GM18909 (cell line): ENCODE results near the gene FMN2.
"Not testable (repeated sequence)": the region's sequence is repeated elsewhere in the genome, so short reads cannot be mapped to it uniquely, and the experiment has no call there.

Source experiments
- ATAC-seq: cut with Tn5 transposase; IDR thresholded peaks from one replicate; pipeline ENCODE4 v1.9.1; 2021; ENCODE audit warnings: mild to moderate bottlenecking; ENCODE audit not compliant: unreplicated experiment, poor library complexity

Gene FMN2

GRCh38 chr1:240128366-240128765, 36.7 kb downstream of the FMN2 start:
- no peak for ATAC-seq

GRCh38 chr1:240134113-240134512, 42.4 kb downstream of the FMN2 start:
- ATAC-seq = no peak

GRCh38 chr1:240134596-240134995, 42.9 kb downstream of the FMN2 start:
- no peak for ATAC-seq

- no peak for ATAC-seq
These were observed 44.7 kb downstream of the FMN2 start for GRCh38 chr1:240136402-240136801.

GRCh38 chr1:240138867-240139266, 47.2 kb downstream of the FMN2 start:
- ATAC-seq = no peak

GRCh38 chr1:240139511-240139910, 47.8 kb downstream of the FMN2 start:
- no peak for ATAC-seq

DNA sequence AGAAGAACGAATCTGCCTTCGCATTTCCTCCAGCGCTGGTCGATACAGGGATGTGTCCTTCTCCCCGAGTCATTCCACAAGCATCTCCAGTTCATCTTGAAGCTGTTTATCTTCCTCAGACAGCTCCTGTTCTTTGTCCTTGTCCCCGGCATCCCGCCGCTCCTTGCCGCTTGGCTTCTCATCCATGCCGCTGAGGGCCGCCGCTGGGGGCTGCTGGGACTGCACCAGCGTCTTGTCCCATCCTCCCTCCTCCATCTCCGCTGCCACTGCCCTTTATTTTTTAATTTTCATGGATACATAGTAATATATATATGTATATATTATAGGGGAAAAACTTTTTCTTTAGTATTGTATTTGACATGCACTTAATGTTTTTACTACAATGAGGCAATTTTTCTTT, 53.4 kb downstream of the FMN2 start:
- ATAC-seq = no peak

- ATAC-seq = no peak
These were observed 56.6 kb downstream of the FMN2 start for GRCh38 chr1:240148333-240148732.

DNA sequence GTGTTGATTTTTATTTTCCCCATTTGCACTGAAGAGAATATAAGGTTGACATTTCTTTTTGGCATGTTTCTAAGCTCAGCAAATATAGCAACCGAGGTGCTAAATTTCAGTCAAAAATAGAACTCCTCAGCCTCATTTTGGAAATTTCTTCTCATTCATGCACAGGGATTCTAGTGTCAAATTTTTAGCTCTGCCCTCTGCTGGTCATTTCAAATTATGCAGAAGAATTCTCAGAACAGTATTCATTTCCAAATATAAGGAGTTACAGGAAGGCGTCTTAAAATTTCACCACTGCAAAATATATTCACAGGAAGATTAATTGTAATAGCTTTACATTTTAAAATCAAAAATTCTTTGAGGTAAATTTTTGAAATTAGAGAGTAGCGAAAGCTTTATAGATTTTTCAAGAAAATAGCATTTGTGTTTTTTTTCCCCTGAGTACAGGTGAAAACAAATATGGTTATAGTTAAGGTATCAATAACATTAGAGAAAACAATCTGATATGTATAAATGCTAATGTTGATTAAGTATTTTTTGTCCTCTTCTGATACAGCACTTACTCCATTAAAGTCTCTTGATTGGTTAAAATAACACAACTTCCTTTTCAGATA, 57.9 kb downstream of the FMN2 start:
- no peak for ATAC-seq

GRCh38 chr1:240151136-240151735, 59.6 kb downstream of the FMN2 start:
- ATAC-seq = no peak

GRCh38 chr1:240152611-240153297, 61.1 kb downstream of the FMN2 start:
- ATAC-seq = no peak

- ATAC-seq = no peak
These were observed 63.9 kb downstream of the FMN2 start for GRCh38 chr1:240155605-240156004.

DNA sequence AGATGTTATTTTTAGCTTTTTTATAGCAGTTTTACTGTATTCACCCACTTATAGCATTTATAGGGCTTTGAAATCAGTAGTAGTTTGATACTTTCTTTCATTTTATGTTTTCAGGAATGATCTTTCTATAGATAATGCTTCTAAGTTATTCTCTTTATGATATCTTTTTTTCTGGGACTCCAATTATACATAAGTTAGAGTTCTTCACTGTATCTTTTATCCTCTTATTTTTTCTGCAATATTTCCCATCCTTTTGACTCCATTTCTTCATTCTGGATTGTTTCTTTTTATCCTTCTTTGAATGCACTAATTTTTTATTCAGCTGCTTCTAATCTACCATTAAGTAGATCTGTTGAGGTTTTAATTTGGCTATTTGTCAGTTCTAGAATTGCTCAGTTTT, 73.1 kb downstream of the FMN2 start:
- ATAC-seq = no peak

GRCh38 chr1:240169188-240169587, 77.5 kb downstream of the FMN2 start:
- no peak for ATAC-seq

DNA sequence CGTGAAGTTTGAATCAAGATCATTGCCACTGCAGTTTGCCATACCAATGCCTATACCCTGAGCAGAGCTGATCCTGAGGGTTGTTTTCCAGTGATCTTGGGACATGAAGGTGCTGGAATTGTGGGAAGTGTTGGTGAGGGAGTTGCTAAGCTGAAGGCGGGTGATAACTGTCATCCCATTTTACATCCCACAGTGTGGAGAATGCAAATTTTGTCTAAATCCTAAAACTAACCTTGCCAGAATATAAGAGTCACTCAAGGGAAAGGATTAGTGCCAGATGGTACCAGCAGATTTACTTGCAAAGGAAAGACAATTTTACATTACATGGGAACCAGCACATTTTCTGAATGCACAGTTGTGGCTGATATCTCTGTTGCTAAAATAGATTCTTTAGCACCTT, 78.6 kb downstream of the FMN2 start:
- ATAC-seq = no peak

DNA sequence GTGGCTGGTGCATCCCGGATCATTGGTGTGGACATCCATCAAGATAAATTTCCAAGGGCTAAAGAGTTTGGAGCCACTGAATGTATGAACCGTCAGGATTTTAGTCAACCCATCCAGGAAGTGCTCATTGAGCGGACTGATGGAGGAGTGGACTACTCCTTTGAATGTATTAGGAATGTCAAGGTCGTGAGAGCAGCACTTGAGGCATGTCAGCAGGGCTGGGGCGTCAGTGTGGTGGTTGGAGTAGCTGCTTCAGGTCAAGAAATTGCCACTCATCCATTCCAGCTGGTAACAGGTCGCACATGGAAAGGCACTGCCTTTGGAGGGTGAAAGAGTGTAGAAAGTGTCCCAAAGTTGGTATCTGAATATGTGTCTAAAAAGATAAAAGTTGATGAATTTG, 79.1 kb downstream of the FMN2 start:
- no peak for ATAC-seq

DNA sequence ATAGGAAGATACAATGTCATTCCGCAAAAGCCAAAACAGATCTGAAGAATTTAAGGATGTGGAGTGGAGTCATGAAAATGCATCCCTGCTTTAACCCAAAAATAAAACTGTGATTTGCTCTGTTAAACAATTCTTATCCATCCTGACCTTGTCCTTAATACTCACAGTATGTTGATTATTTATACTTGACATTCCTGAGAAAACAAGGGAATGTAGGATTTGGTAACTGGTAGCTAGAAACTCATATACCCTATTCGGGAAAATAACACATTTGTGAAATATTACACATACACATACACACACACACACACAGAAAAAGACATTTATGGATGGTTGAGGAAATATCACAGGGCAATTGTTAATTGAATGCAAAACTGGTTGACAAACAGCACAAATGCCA, 80.2 kb downstream of the FMN2 start:
- ATAC-seq = no peak

DNA sequence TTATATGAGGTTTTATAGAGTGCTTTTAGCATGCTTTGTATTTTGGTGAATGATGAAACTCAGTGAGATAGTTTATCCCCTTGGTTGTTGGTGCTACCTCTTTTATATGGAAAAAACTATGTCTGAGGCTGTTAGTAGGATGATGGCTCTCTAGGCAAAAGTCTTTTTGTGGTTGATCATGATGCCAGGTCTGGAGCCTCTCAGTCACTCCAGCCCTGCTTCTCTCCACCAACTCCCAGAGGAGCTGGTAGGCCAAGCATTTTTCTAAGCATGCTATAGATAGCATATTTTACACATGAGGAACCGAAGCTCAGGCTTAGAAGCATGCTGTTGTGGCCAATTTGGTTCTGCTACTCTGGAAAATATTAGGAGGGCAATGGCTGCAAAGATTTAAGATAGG, 82.2 kb downstream of the FMN2 start:
- ATAC-seq = no peak

DNA sequence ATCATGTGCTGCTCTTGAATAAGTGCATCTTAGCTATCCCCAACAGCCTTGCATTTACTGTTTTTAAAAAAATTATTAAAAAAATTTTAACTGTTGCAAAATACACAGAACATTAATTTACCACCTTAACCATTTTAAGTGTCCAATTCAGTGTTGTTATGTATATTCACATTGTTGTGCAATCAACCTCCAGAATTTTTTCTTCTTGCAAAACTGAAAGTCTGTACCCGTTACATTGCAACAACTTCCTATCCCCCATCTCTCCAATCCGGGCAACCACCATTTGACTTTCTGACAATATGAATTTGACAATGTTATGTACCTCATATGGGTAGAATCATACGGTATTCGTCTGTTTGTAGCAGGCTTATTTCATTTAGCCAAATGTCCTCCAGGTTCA, 83.1 kb downstream of the FMN2 start:
- no peak for ATAC-seq

- no peak for ATAC-seq
These were observed 86.7 kb downstream of the FMN2 start for GRCh38 chr1:240178366-240178765.

- not testable (repeated sequence) for ATAC-seq
These were observed 93.0 kb downstream of the FMN2 start for GRCh38 chr1:240184682-240185081.

GRCh38 chr1:240188139-240188538, 96.5 kb downstream of the FMN2 start:
- ATAC-seq = no peak
